ENCODE results near the gene SPAG6.

The SPAG6 gene

GRCh38 chr10:22464966-22465629, 119.8 kb downstream of the SPAG6 start:
- FAIRE-seq, result no peak

- FAIRE-seq, result no peak
Measured at GRCh38 chr10:22466763-22467334, 121.6 kb downstream of the SPAG6 start.
